ENCODE data around the gene EIF4G3. TPM values are rescaled to one million over a fixed set of nuclear protein-coding genes. Genes with fewer than 3 reads are reported as not detected.
"Not testable (repeated sequence)": the region's sequence is repeated elsewhere in the genome, so short reads cannot be mapped to it uniquely, and the experiment has no call there.

The EIF4G3 gene
- total RNA-seq, 1 experiment from 2014 or later = 39.9 TPM

DNA sequence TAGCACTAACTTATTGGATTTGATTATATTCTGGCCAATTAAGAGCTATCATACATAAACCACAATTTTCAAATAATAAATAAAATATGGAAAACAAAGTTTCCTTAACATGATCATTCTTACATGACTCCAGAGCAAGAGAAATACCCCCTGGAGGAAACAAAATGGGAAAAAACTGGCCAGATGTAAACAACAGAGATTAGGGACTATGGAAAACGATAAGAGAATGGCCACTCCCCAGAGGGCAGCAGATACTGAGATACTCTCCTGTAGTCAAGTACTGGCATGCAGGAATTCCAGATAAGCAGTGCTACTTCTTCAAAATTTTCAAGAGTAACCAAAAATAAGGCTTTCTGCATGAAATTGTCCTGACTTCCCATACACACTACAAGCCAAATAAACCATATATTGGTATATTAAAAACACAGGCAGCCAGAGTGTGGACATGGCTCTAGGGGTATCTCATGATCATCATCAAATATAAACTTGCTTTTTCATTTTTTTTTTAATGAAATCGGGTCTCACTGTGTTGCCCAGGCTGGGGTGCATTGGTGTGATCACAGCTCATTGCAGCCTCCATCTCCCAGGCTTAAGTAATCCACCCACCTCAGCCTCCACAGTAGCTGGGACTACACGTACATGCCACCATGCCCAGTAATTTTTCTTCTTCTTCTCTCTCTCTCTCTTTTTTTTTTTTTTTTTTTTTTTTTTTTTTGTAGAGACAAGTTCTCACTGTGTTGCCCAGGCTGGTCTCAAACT, 118.5 kb downstream of the EIF4G3 start:
- peaks cover 3% of the 10 kb centered on the region for H3K36me3 Mint-ChIP-seq (ENCODE audit: insufficient read depth, unreplicated experiment)
- CTCF ChIA-PET = no interaction called here
- no peak for DNase-seq
- H3K9me3 Mint-ChIP-seq (ENCODE audit: low read depth, unreplicated experiment) = no peaks in the 10 kb centered on the region
- no TSS peak for BruUV-seq (replicated peaks)
- H3K4me1 Mint-ChIP-seq (ENCODE audit: low read depth, unreplicated experiment) = no peaks in the 10 kb centered on the region
- TF ChIP-seq, protein P1, sequence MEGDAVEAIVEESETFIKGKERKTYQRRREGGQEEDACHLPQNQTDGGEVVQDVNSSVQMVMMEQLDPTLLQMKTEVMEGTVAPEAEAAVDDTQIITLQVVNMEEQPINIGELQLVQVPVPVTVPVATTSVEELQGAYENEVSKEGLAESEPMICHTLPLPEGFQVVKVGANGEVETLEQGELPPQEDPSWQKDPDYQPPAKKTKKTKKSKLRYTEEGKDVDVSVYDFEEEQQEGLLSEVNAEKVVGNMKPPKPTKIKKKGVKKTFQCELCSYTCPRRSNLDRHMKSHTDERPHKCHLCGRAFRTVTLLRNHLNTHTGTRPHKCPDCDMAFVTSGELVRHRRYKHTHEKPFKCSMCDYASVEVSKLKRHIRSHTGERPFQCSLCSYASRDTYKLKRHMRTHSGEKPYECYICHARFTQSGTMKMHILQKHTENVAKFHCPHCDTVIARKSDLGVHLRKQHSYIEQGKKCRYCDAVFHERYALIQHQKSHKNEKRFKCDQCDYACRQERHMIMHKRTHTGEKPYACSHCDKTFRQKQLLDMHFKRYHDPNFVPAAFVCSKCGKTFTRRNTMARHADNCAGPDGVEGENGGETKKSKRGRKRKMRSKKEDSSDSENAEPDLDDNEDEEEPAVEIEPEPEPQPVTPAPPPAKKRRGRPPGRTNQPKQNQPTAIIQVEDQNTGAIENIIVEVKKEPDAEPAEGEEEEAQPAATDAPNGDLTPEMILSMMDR (IDR thresholded peaks at IDR 0.05; ENCODE audit: unreplicated experiment) = no peak
- intact Hi-C loops (cut with micrococcal nuclease; ENCODE audit: unreplicated experiment) = no loop called here
- no peak overlapping the region for H3K27ac Mint-ChIP-seq (ENCODE audit: unreplicated experiment)
- H3K27me3 Mint-ChIP-seq (ENCODE audit: unreplicated experiment) = no peaks in the 10 kb centered on the region
- no peak overlapping the region for H3K4me3 Mint-ChIP-seq (ENCODE audit: low read depth, unreplicated experiment)

DNA sequence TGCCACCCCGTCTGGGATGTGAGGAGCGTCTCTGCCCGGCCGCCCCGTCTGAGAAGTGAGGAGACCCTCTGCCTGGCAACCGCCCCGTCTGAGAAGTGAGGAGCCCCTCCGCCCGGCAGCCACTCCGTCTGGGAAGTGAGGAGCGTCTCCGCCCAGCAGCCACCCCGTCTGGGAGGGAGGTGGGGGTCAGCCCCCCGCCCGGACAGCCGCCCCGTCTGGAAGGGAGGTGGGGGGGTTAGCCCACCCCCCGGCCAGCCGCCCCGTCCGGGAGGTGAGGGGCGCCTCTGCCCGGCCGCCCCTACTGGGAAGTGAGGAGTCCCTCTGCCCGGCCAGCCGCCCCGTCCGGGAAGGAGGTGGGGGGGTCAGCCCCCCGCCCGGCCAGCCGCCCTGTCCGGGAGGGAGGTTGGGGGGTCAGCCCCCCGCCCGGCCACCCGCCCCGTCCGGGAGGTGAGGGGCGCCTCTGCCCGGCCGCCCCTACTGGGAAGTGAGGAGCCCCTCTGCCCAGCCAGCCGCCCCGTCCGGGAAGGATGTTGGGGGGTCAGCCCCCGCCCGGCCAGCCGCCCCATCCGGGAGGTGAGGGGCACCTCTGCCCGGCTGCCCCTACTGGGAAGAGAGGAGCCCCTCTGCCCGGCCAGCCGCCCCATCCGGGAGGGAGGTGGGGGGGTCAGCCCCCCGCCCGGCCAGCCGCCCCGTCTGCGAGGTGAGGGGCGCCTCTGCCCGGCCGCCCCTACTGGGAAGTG, 123.3 kb downstream of the EIF4G3 start:
- H3K36me3 Mint-ChIP-seq (ENCODE audit: insufficient read depth, unreplicated experiment); H3K9me3 Mint-ChIP-seq (ENCODE audit: low read depth, unreplicated experiment); H3K27me3 Mint-ChIP-seq (ENCODE audit: unreplicated experiment); CTCF ChIA-PET; DNase-seq; BruUV-seq (replicated peaks); H3K4me1 Mint-ChIP-seq (ENCODE audit: low read depth, unreplicated experiment); H3K4me3 Mint-ChIP-seq (ENCODE audit: low read depth, unreplicated experiment); H3K27ac Mint-ChIP-seq (ENCODE audit: unreplicated experiment); intact Hi-C loops (cut with micrococcal nuclease; ENCODE audit: unreplicated experiment): not testable (repeated sequence)

DNA sequence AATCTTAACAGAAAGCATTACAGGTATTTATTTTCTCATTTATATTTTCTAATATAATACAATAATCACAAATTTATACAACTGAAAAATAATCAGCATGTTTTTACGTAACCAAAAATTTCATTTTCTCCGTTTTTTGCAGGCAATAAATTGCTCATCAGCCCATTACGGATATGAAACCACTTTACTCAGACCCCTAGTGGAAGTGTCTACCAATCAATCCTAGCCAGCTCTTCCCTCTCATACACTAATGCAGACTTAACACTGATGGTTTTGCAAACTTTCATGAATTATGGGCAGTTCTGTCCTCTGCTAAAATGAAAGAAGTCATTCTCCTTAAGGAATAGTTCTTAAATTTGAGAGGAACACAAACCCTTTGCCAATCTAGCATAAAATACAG, 124.7 kb downstream of the EIF4G3 start:
- CTCF ChIA-PET = no interaction called here
- DNase-seq = no peak
- intact Hi-C loops (cut with micrococcal nuclease; ENCODE audit: unreplicated experiment) = no loop called here
- H3K27me3 Mint-ChIP-seq (ENCODE audit: unreplicated experiment) = no peaks in the 10 kb centered on the region
- H3K9me3 Mint-ChIP-seq (ENCODE audit: low read depth, unreplicated experiment) = no peaks in the 10 kb centered on the region
- H3K36me3 Mint-ChIP-seq (ENCODE audit: insufficient read depth, unreplicated experiment) = no peaks in the 10 kb centered on the region
- TF ChIP-seq, protein P1 (IDR thresholded peaks at IDR 0.05; ENCODE audit: unreplicated experiment) = no peak
- H3K4me3 Mint-ChIP-seq (ENCODE audit: low read depth, unreplicated experiment) = no peak overlapping the region
- H3K27ac Mint-ChIP-seq (ENCODE audit: unreplicated experiment) = no peak overlapping the region
- BruUV-seq (replicated peaks) = no TSS peak
- H3K4me1 Mint-ChIP-seq (ENCODE audit: low read depth, unreplicated experiment) = no peaks in the 10 kb centered on the region

DNA sequence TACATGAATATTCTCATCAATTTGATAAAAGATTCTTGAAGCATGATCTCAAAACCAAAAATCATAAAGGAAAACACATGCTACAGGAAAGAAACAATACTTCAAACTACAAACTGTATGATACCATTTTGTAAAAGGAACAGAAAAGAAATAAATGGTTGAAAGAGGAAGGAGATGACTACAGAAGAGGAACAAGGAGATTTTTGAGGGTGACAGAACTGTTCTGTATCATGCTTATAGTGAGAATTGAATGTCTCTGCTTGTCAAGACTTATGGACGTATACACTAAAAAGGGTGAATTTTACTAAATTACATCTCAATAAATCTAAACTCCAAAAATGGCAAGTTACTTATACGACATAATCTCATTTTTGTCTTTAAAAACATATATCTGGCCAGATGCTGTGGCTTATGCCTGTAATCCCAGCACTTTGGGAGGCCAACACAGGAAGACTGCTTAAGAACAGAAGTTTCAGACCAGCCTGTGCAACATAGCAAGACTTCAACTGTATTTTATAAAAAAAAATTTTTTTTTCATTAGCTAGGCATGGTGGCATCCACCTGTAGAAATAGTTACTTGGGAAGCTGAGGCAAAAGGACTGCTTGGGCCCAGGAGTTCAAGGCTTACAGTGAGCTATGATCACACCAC, 125.4 kb downstream of the EIF4G3 start:
- TF ChIP-seq, protein P1 (IDR thresholded peaks at IDR 0.05; ENCODE audit: unreplicated experiment) = no peak

More for the DNA sequence above, 125.4 kb downstream of the EIF4G3 start:
- Mint-ChIP-seq H3K4me1 (ENCODE audit: low read depth, unreplicated experiment) (no peaks in the 10 kb centered on the region), H3K27ac (ENCODE audit: unreplicated experiment) (no peak overlapping the region), H3K9me3 (ENCODE audit: low read depth, unreplicated experiment) (no peaks in the 10 kb centered on the region), H3K27me3 (ENCODE audit: unreplicated experiment) (no peaks in the 10 kb centered on the region), H3K4me3 (ENCODE audit: low read depth, unreplicated experiment) (no peak overlapping the region), H3K36me3 (ENCODE audit: insufficient read depth, unreplicated experiment) (no peaks in the 10 kb centered on the region)
- BruUV-seq (replicated peaks) = no TSS peak
- DNase-seq = no peak
- CTCF ChIA-PET = no interaction called here
- intact Hi-C loops (cut with micrococcal nuclease; ENCODE audit: unreplicated experiment) = no loop called here
